Fibroblast of skin of back (primary cell): Measurements from ENCODE around the gene SYTL3.
"Not testable (repeated sequence)": the region's sequence is repeated elsewhere in the genome, so short reads cannot be mapped to it uniquely, and the experiment has no call there.

ENCODE experiments used
- DNase-seq: peaks from one replicate; pipeline ENCODE4 v3.0.0-alpha.2; 2013

The SYTL3 gene

GRCh38 chr6:158621694-158622544, 27.9 kb upstream of the SYTL3 start:
- DNase-seq: no peak

GRCh38 chr6:158622545-158623190, 27.2 kb upstream of the SYTL3 start:
- peak; percentile 10 for DNase-seq

GRCh38 chr6:158624684-158625682, 24.9 kb upstream of the SYTL3 start:
- DNase-seq: no peak

GRCh38 chr6:158625881-158626305, 24.0 kb upstream of the SYTL3 start:
- no peak for DNase-seq

GRCh38 chr6:158626360-158627167, 23.3 kb upstream of the SYTL3 start:
- DNase-seq: no peak

GRCh38 chr6:158627168-158627939, 22.5 kb upstream of the SYTL3 start:
- no peak for DNase-seq

- DNase-seq: no peak
Observed at GRCh38 chr6:158627940-158628211, 22.0 kb upstream of the SYTL3 start.

- no peak for DNase-seq
Observed at GRCh38 chr6:158628542-158628941, 21.3 kb upstream of the SYTL3 start.

- no peak for DNase-seq
Observed at GRCh38 chr6:158629367-158630221, 20.3 kb upstream of the SYTL3 start.

- DNase-seq: no peak
Observed at GRCh38 chr6:158630938-158631616, 18.8 kb upstream of the SYTL3 start.

- peak; percentile 46 for DNase-seq
Observed at GRCh38 chr6:158631678-158632537, 17.9 kb upstream of the SYTL3 start.

GRCh38 chr6:158632538-158633119, 17.2 kb upstream of the SYTL3 start:
- DNase-seq: not testable (repeated sequence)

GRCh38 chr6:158633127-158633526, 16.7 kb upstream of the SYTL3 start:
- no peak for DNase-seq

- no peak for DNase-seq
Observed at GRCh38 chr6:158634695-158635426, 15.0 kb upstream of the SYTL3 start.

- DNase-seq: no peak
Observed at GRCh38 chr6:158635427-158636073, 14.3 kb upstream of the SYTL3 start.

GRCh38 chr6:158636778-158637177, 13.1 kb upstream of the SYTL3 start:
- DNase-seq: no peak

- no peak for DNase-seq
Observed at GRCh38 chr6:158638324-158638854, 11.5 kb upstream of the SYTL3 start.
